SK-N-SH (cell line): ENCODE results near the gene UCKL1.

Experiments used
- CTCF ChIP-seq: fragments of 200-600 bp; sonication (generic); IDR thresholded peaks from 2 replicates; pipeline ENCODE4 v1.6.1; 2017; ENCODE audit warnings: antibody characterized with exemption, mild to moderate bottlenecking, moderate library complexity
- EZH2phosphoT487 ChIP-seq: fragments of 200-600 bp; sonication (generic); IDR thresholded peaks from 2 replicates; pipeline ENCODE4 v1.6.1; 2017; ENCODE audit warnings: low read depth, mixed run types, mild to moderate bottlenecking, antibody characterized with exemption, moderate library complexity, borderline replicate concordance
- GABPA ChIP-seq: IDR thresholded peaks from 2 replicates; pipeline ENCODE4 v1.4.0; 2012; ENCODE audit warnings: low read depth, mild to moderate bottlenecking
- POLR2AphosphoS5 ChIP-seq: IDR thresholded peaks from 2 replicates; pipeline ENCODE4 v1.6.1; 2012; ENCODE audit warnings: low read depth, low read length
- RAD21 ChIP-seq: IDR thresholded peaks from 2 replicates; pipeline ENCODE4 v1.6.1; 2012; ENCODE audit warnings: mild to moderate bottlenecking, low read length
- REST ChIP-seq: IDR thresholded peaks from 2 replicates; pipeline ENCODE4 v1.6.1; 2012; ENCODE audit warnings: mild to moderate bottlenecking, low read depth, low read length, moderate library complexity
- RFX5 ChIP-seq: IDR thresholded peaks from 2 replicates; pipeline ENCODE4 v1.6.1; 2012; ENCODE audit warnings: mild to moderate bottlenecking, improper control_type of control experiment, low read length
- SIN3A ChIP-seq: IDR thresholded peaks from 2 replicates; pipeline ENCODE4 v1.6.1; 2012; ENCODE audit warnings: low read depth, mild to moderate bottlenecking, low read length, moderate library complexity, borderline replicate concordance

- peak; percentile 53 for TF ChIP-seq CTCF
- TF ChIP-seq POLR2AphosphoS5: no peak
- TF ChIP-seq RFX5: no peak
- TF ChIP-seq GABPA: no peak
- no peak for TF ChIP-seq REST
- TF ChIP-seq SIN3A: no peak
- TF ChIP-seq RAD21: no peak
- TF ChIP-seq EZH2phosphoT487: no peak
Observed at GRCh38 chr20:63955281-63955826, 862 bp downstream of the UCKL1 start.
